ENCODE data around the gene PVALB. TPM values are rescaled to one million over a fixed set of nuclear protein-coding genes. Genes with fewer than 3 reads are reported as not detected.

Gene PVALB
- total and polyA plus RNA-seq, 2 donors (not counting 1 experiment from before 2014, with no cell fraction given): not detected

GRCh38 chr22:36838119-36839030 lies 21.5 kb upstream of the PVALB start:
- Histone ChIP-seq H3K4me2 (replicated peaks; ENCODE audit: low read depth, low read length, poor library complexity, severe bottlenecking) (no peak overlapping the region), H3K9ac (ENCODE audit: low read length) (no peak overlapping the region), H4K20me1 (ENCODE audit: control insufficient read depth, insufficient read depth, low read length, poor library complexity, severe bottlenecking) (no peaks in the 10 kb centered on the region), H3K36me3 (replicated peaks in 1 of 2; ENCODE audit: control extremely low read depth in 1 of 2, control insufficient read depth in 1 of 2, extremely low read depth in 1 of 2, insufficient read depth in 2 of 2, low read length in 1 of 2) (no peaks in the 10 kb centered on the region), H3K27me3 (replicated peaks in 1 of 4; ENCODE audit: control extremely low read depth in 1 of 4, control insufficient read depth in 3 of 4, insufficient read depth in 4 of 4, low read length in 3 of 4) (peaks cover 0 to 6% (median 2%) of the 10 kb centered on the region in 4 experiments), H3K27ac (ENCODE audit: low read length in 2 of 2) (no peak overlapping the region), H3K9me3 (ENCODE audit: control extremely low read depth in 1 of 3, control insufficient read depth in 2 of 3, insufficient read depth in 1 of 3, low read length in 2 of 3) (peaks cover 2 to 26% (median 13%) of the 10 kb centered on the region in 3 donors), H3K79me2 (ENCODE audit: control insufficient read depth, insufficient read depth, low read length) (no peaks in the 10 kb centered on the region), H3K4me3 (ENCODE audit: control extremely low read depth in 1 of 5, extremely low read depth in 1 of 5, insufficient read depth in 1 of 5, low read depth in 2 of 5, low read length in 4 of 5) (no peak overlapping the region), H3K4me1 (ENCODE audit: control insufficient read depth in 2 of 2, insufficient read depth in 2 of 2, low read length in 2 of 2) (peaks cover 13% of the 10 kb centered on the region in 2 donors), H2AFZ (ENCODE audit: insufficient read depth, low read depth, low read length, poor library complexity, severe bottlenecking) (no peak overlapping the region)
- no peak for TF ChIP-seq CTCF (IDR thresholded peaks at IDR 0.05)
- no peak for TF ChIP-seq EZH2 (IDR thresholded peaks at IDR 0.05; ENCODE audit: borderline replicate concordance, insufficient read depth, low read depth, low read length, poor library complexity, severe bottlenecking)
- intact Hi-C loops (cut with micrococcal nuclease): no loop called here
- no peak overlapping the region for H3K4me3 Mint-ChIP-seq
- peaks cover 8% of the 10 kb centered on the region for H3K9me3 Mint-ChIP-seq (ENCODE audit: insufficient read depth)
- H3K4me1 Mint-ChIP-seq: peaks cover 13% of the 10 kb centered on the region
- ChIA-PET CTCF (no interaction called here), POLR2A (no interaction called here)
- 93% methylated on average over 10 of the region's 10 CpGs for WGBS (ENCODE audit: insufficient coverage)
- ATAC-seq (ENCODE audit: low read depth): no peak
- no peak overlapping the region for H3K27ac Mint-ChIP-seq
- DNase-seq: no peak
- peaks cover 30% of the 10 kb centered on the region for H3K27me3 Mint-ChIP-seq

GRCh38 chr22:36835903-36836302 lies 19.1 kb upstream of the PVALB start:
- Histone ChIP-seq H3K9me3 (ENCODE audit: control extremely low read depth in 1 of 3, control insufficient read depth in 2 of 3, insufficient read depth in 1 of 3, low read length in 2 of 3) (peaks cover 2 to 36% (median 19%) of the 10 kb centered on the region in 3 donors), H3K9ac (ENCODE audit: low read length) (no peak overlapping the region), H3K27me3 (replicated peaks in 1 of 4; ENCODE audit: control extremely low read depth in 1 of 4, control insufficient read depth in 3 of 4, insufficient read depth in 4 of 4, low read length in 3 of 4) (peaks cover 0 to 10% (median 5%) of the 10 kb centered on the region in 4 experiments), H4K20me1 (ENCODE audit: control insufficient read depth, insufficient read depth, low read length, poor library complexity, severe bottlenecking) (no peaks in the 10 kb centered on the region), H2AFZ (ENCODE audit: insufficient read depth, low read depth, low read length, poor library complexity, severe bottlenecking) (no peak overlapping the region), H3K27ac (ENCODE audit: low read length in 2 of 2) (no peak overlapping the region), H3K79me2 (ENCODE audit: control insufficient read depth, insufficient read depth, low read length) (no peaks in the 10 kb centered on the region), H3K4me2 (replicated peaks; ENCODE audit: low read depth, low read length, poor library complexity, severe bottlenecking) (no peak overlapping the region), H3K4me1 (ENCODE audit: control insufficient read depth in 2 of 2, insufficient read depth in 2 of 2, low read length in 2 of 2) (peaks cover 23 to 25% of the 10 kb centered on the region in 2 donors), H3K4me3 (ENCODE audit: control extremely low read depth in 1 of 5, extremely low read depth in 1 of 5, insufficient read depth in 1 of 5, low read depth in 2 of 5, low read length in 4 of 5) (no peak overlapping the region), H3K36me3 (replicated peaks in 1 of 2; ENCODE audit: control extremely low read depth in 1 of 2, control insufficient read depth in 1 of 2, extremely low read depth in 1 of 2, insufficient read depth in 2 of 2, low read length in 1 of 2) (no peaks in the 10 kb centered on the region)
- H3K4me1 Mint-ChIP-seq: peaks cover 27% of the 10 kb centered on the region
- H3K9me3 Mint-ChIP-seq (ENCODE audit: insufficient read depth): peaks cover 14% of the 10 kb centered on the region
- ChIA-PET POLR2A (no interaction called here), CTCF (no interaction called here)
- ATAC-seq (ENCODE audit: low read depth) (no peak), DNase-seq (no peak)
- intact Hi-C loops (cut with micrococcal nuclease): no loop called here
- WGBS (ENCODE audit: insufficient coverage): 85% methylated on average over 4 of the region's 5 CpGs
- no peak overlapping the region for H3K4me3 Mint-ChIP-seq
- H3K27ac Mint-ChIP-seq: no peak overlapping the region
- peaks cover 16% of the 10 kb centered on the region for H3K27me3 Mint-ChIP-seq
- no peak for TF ChIP-seq EZH2 (IDR thresholded peaks at IDR 0.05; ENCODE audit: borderline replicate concordance, insufficient read depth, low read depth, low read length, poor library complexity, severe bottlenecking)
